T-helper 2 cell (primary cell): Measurements from ENCODE around the gene CHST11.

ENCODE experiments used
- DNase-seq, 5 experiments: peaks; one replicate each; pipeline versions ENCODE4 v3.0.0 to v3.0.0-alpha.2; 2012 to 2022
- total RNA-seq, 2 donors: gene quantifications; one replicate each; lab custom pipeline; 2026; lab: John Stamatoyannopoulos, UW

Gene CHST11
- total RNA-seq: 115 to 130 reads per million in 2 donors

GRCh38 chr12:104456417-104456949 is at the start of gene CHST11:
CHST11 (plus strand) TSS chr12:104456948.
- DNase-seq: peak; percentile 48 to 89 (median 65)

- no peak for DNase-seq
Observed at GRCh38 chr12:104407438-104407837, 49.3 kb upstream of the CHST11 start.

GRCh38 chr12:104407922-104408321 is 48.8 kb upstream of the CHST11 start:
- DNase-seq: no peak

- DNase-seq: no peak
Observed at GRCh38 chr12:104410326-104410725, 46.4 kb upstream of the CHST11 start.

GRCh38 chr12:104410786-104411185 is 46.0 kb upstream of the CHST11 start:
- no peak for DNase-seq

- no peak for DNase-seq
Observed at GRCh38 chr12:104411826-104412641, 44.7 kb upstream of the CHST11 start.

- DNase-seq: no peak
Observed at GRCh38 chr12:104412681-104413080, 44.1 kb upstream of the CHST11 start.

GRCh38 chr12:104413330-104413729 is 43.4 kb upstream of the CHST11 start:
- no peak for DNase-seq

- DNase-seq: no peak
Observed at GRCh38 chr12:104414581-104415341, 42.0 kb upstream of the CHST11 start.

GRCh38 chr12:104415342-104415980 is 41.3 kb upstream of the CHST11 start:
- no peak for DNase-seq

GRCh38 chr12:104416136-104416535 is 40.6 kb upstream of the CHST11 start:
- no peak for DNase-seq

GRCh38 chr12:104416585-104416984 is 40.2 kb upstream of the CHST11 start:
- no peak for DNase-seq

GRCh38 chr12:104419717-104420116 is 37.0 kb upstream of the CHST11 start:
- no peak for DNase-seq

GRCh38 chr12:104420868-104421267 is 35.9 kb upstream of the CHST11 start:
- DNase-seq: peak in 2 of 5 experiments; percentile 9 to 70

- DNase-seq: no peak
Observed at GRCh38 chr12:104421343-104421742, 35.4 kb upstream of the CHST11 start.

GRCh38 chr12:104422441-104422840 is 34.3 kb upstream of the CHST11 start:
- no peak for DNase-seq

GRCh38 chr12:104423273-104423672 is 33.5 kb upstream of the CHST11 start:
- no peak for DNase-seq

- no peak for DNase-seq
Observed at GRCh38 chr12:104423809-104424208, 32.9 kb upstream of the CHST11 start.

- DNase-seq: no peak
Observed at GRCh38 chr12:104424955-104425354, 31.8 kb upstream of the CHST11 start.

- DNase-seq: no peak
Observed at GRCh38 chr12:104425614-104426013, 31.1 kb upstream of the CHST11 start.

GRCh38 chr12:104426926-104427546 is 29.7 kb upstream of the CHST11 start:
- DNase-seq: peak in 1 of 5 experiments; percentile 57

GRCh38 chr12:104427547-104427938 is 29.2 kb upstream of the CHST11 start:
- peak in 2 of 5 experiments; percentile 25 to 73 for DNase-seq

- no peak for DNase-seq
Observed at GRCh38 chr12:104433061-104433460, 23.7 kb upstream of the CHST11 start.
